Stimulated activated naive CD4-positive, alpha-beta T cell treated with Interleukin-2 at 50 U/mL for 16 hours (primary cell): ENCODE results near the gene HBS1L.
"Not testable (repeated sequence)": the region's sequence is repeated elsewhere in the genome, so short reads cannot be mapped to it uniquely, and the experiment has no call there.

Experiments used
- DNase-seq: peaks from one replicate; lab custom pipeline; 2025; lab: John Stamatoyannopoulos, UW

HBS1L gene

GRCh38 chr6:135073756-135074393 lies 19.3 kb upstream of the HBS1L start:
- no peak for DNase-seq

DNA sequence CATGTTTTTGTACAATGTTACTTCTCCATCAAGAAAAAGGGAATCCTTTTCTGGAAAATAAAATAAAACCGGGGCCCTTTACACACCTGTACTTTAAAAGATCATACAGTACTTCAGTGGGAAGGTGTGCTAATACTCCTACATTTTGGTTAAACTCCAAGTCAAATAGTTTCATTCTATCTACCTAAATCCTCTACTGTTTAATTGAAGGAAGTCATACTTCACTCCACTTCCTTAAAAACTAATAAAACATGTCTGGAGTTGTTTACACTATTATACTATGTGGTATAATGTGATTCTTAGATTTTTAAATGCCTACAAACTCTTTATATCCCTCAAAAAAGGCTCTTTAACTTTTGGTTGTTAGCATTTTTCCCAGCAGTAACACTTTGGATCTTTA lies 18.6 kb upstream of the HBS1L start:
- no peak for DNase-seq

- DNase-seq = no peak
Observed at GRCh38 chr6:135072753-135073152, 18.1 kb upstream of the HBS1L start.

- no peak for DNase-seq
Observed at GRCh38 chr6:135071541-135071940, 16.9 kb upstream of the HBS1L start.

DNA sequence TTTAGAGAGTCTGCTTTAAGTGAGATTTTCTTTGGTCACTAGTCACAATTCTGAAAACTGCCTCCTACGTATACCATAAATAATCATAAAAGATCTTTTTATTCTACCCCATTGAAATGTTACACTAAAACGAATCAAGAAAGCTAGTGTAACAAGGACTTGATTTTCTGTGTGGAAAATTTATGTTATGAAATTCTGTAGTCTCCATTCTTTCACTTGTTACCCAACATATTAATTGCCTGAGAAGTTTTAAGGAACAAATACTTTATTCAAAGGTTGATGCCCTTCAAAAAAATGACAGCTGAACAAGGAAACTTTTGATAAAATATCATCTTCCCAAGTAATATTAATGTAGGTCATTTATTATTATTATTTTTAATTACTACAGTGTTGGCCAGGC lies 13.3 kb upstream of the HBS1L start:
- DNase-seq = no peak

- no peak for DNase-seq
Observed at GRCh38 chr6:135066806-135067205, 12.2 kb upstream of the HBS1L start.

DNA sequence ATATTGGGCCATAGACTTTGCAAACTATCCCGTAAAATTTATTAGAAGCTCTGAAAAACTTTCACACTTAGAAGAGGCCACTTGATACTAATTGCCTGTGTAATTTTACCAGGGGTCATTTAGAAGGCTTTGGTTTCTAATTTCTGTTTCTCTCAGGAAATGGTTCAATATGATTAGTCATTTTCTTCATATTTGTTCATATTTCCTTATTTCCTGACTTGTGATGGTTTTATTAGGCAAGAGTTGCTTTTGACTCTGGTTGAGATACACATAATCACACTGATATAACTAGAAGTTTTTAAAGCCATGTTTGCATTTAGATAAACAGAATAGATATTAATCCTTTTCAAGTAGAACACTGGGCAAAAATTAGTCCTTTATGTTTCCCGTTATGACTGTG lies 11.8 kb upstream of the HBS1L start:
- DNase-seq = no peak

DNA sequence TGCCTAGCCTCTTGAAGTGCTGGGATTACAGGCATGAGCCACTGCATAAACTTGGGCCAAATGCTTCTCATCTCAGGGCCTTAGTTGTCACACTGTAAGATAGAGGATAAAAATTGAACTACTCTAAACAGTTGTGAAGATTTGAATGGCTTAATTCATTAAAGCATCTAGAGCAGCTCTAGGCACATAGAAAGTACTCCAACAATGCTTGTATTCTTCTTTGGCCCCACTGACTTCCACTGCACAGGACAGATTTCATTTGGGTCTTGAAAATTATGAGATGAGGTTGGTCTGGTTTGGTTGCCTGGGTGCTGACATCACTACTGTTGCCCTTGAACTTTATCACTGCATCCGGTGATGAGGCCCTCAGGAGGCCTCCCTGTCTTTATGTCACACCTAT lies 10.0 kb upstream of the HBS1L start:
- DNase-seq = no peak

- no peak for DNase-seq
Observed at GRCh38 chr6:135063926-135064325, 9.3 kb upstream of the HBS1L start.

GRCh38 chr6:135062735-135063134 lies 8.1 kb upstream of the HBS1L start:
- DNase-seq = no peak

DNA sequence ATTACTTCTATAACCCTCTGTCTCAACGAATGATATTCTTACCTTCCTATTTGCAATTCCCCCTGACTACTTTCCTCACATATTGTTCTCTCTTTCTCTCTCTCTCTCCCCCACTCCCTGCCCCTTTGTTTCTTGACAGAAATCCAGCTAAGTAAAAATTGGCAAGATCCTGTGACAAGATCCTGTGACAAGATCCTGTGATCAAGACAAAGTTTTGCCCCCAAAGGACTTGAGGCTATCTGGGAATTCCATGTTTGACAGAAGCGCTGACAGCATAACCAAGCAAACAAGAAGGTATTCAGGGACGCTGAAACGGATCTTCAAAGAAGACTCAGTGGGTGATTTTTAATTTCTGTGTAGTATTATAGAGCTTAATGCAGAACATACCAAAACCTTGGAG lies 5.5 kb upstream of the HBS1L start:
- DNase-seq = no peak

DNA sequence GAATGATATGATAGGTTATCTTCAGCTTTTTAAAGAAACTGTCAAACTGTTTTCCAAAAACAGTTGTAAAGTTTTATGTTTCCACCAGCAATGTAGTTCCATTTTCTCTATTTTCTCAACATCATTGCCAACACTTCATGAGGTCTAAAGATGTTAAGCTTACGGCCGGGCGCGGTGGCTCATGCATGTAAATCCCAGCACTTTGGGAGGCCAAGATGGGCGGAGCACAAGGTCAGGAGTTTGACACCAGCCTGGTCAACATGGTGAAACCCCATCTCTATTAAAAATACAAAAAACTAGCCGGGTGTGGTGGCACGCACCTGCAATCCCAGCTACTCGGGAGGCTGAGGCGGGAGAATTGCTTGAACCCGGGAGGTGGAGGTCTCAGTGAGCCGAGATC lies 3.7 kb upstream of the HBS1L start:
- not testable (repeated sequence) for DNase-seq

DNA sequence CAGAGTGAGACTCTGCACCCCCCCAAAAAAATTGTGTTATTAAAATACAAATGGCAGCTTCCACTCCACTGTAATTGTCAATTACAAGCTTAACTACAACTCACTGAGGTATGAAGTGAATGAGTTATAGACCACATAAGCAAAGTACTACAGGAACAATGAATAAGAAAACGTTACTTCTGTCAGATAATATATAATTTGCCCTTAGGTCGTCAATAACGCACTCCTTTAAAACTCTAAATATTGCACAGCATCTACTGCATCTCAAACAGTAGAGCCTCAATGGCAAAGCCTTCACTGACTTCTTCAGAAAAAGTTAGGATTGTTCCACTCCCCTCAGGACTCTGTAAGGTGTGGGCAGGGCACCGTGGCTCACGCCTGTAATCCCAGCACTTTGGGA lies 2.0 kb upstream of the HBS1L start:
- no peak for DNase-seq

DNA sequence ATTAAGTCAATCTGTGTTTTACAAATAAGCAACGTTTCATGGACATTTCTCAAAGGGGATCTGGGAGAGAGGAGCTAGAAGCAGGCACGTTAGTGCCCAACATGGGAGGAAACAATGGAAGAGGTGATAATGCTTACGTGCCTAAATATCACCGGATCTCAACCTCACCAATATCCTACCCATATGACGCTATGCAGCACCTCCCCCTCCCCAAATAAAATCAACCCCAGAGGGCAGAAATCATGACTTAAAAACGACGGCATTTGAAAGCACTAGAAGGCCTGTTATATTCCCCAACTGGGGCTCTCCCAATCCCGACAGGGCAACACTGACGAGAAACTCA lies 425 bp downstream of the HBS1L start:
- no peak for DNase-seq

- DNase-seq = no peak
Observed at GRCh38 chr6:135053406-135053805, 1.2 kb downstream of the HBS1L start.

- no peak for DNase-seq
Observed at GRCh38 chr6:135052939-135053338, 1.7 kb downstream of the HBS1L start.

- DNase-seq = no peak
Observed at GRCh38 chr6:135048915-135049314, 5.7 kb downstream of the HBS1L start.

GRCh38 chr6:135047336-135047735 lies 7.3 kb downstream of the HBS1L start:
- no peak for DNase-seq

DNA sequence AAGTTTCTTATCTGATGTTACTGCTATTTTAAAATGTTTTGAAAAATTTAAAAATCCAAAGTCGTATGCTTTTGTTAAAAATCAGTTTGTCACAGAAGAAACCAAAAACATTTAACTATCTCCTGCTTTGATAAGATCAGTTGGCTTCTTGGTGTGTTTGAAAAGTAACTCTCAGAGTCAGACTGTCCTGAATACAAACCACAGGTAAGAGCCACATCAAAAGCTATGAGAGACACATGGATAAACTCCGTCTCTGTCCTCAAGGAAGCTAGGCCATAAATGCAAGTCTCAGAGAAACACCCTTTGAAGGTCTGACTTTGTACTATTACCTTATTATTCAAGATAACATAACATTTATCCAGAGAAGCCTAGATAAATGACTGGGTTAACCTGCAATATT lies 7.7 kb downstream of the HBS1L start:
- DNase-seq = no peak

DNA sequence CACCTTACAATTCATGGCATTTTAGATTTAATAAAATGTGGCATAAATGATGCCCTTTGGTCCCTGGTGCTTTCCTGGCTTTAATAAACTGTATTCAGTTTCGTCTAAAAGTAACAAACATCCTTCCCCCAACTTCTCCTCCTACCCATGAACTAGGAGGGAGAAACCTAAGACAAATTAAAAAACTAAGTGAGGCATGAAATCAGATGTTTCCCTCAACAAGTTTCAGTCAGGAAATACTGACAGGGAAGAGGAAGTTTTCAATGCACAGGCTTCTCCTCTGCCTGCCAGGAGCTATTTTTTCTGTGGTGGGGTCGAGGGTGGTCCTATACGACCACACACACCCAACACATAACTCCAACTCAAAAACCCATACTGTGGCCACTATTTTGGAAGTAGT lies 10.0 kb downstream of the HBS1L start:
- DNase-seq = no peak

GRCh38 chr6:135043846-135044245 lies 10.8 kb downstream of the HBS1L start:
- no peak for DNase-seq

DNA sequence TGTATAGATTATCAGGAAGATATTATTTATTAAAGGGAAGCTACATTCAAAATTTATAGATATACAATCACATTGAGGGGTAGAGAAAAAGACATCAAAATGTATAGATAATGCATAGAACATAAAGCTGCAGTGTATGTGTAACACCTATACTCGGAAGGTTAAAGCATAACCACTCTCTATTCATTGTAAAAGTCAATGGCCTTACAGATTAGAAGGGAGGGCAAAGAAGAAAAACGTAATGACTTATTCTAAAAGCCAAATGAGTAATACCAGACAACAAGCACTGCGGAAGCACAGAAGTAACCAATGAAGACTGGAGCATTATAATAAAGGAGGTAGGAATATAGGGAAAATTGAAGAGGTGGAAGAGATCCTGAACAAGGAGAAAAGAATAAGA lies 11.3 kb downstream of the HBS1L start:
- DNase-seq = no peak

DNA sequence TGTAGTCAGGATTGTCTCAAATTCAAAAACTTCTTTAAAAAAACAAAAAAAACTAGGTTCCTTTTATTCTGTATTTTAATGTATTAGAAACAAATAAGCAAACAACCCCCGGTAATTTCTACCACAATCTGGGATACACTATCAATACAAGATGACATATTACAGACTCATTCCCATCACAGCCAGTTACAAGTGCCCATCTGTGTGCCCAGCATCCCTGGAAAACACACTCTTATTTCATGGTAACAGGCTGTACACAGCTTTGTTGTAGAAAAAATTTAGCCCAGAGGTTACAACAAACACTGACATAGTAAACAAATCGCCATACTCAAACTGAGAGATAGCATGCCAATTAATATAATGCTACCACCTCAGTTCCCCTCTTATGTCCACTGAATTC lies 16.3 kb downstream of the HBS1L start:
- DNase-seq = no peak

- DNase-seq = no peak
Observed at GRCh38 chr6:135037541-135037940, 17.1 kb downstream of the HBS1L start.
